Thyroid gland (tissue), 4 donors: ENCODE data around the gene SLC25A41. TPM values are rescaled to one million over a fixed set of nuclear protein-coding genes. Genes with fewer than 3 reads are reported as not detected.

Experiments used
- DNase-seq, 2 donors: peaks; one replicate each; pipeline ENCODE4 v3.0.0-alpha.2; 2019
- H3K27ac ChIP-seq, 3 donors: fragments of 200-600 bp; sonication (generic); 1 replicate in 2 of 3; 2 replicates in 1 of 3; pipeline ENCODE4 v1.5.1; 2016 to 2019; ENCODE audit warnings: mild to moderate bottlenecking in 1 of 3, moderate library complexity in 1 of 3
- H3K27me3 ChIP-seq: fragments of 200-600 bp; sonication (generic); one replicate; pipeline ENCODE4 v1.5.1; 2019
- H3K36me3 ChIP-seq, 2 donors: fragments of 200-600 bp; sonication (generic); one replicate each; pipeline ENCODE4 v1.5.1; 2016 to 2019
- H3K4me1 ChIP-seq, 2 donors: fragments of 200-600 bp; sonication (generic); one replicate each; pipeline ENCODE4 v1.5.1; 2017 to 2019
- H3K4me3 ChIP-seq, 3 donors: fragments of 200-600 bp; sonication (generic); replicated peaks in 1 of 3; 1 replicate in 2 of 3; 2 replicates in 1 of 3; pipeline ENCODE4 v1.5.1; 2016; ENCODE audit warnings: mild to moderate bottlenecking in 1 of 3
- H3K9me3 ChIP-seq: fragments of 200-600 bp; sonication (generic); one replicate; pipeline ENCODE4 v1.5.1; 2017
- CTCF ChIP-seq, 6 experiments: fragments of 200-600 bp in 3 of 6; fragments of 450-650 bp in 3 of 6; sonication (generic) in 3 of 6; IDR thresholded peaks; one replicate each; pipeline ENCODE4 v1.5.1; 2016 to 2019; ENCODE audit warnings: antibody characterized with exemption in 6 of 6, mild to moderate bottlenecking in 2 of 6, inconsistent platforms in 1 of 6, moderate library complexity in 1 of 6
- POLR2A ChIP-seq, 2 donors: fragments of 450-650 bp; IDR thresholded peaks; one replicate each; pipeline ENCODE4 v1.6.1; 2017; ENCODE audit warnings: antibody characterized with exemption in 2 of 2, mild to moderate bottlenecking in 2 of 2, moderate library complexity in 1 of 2
- WGBS, 2 donors: methylation state at CpG; one replicate each; pipeline ENCODE4 v1.1.5; 2017; 5-methylcytosine and 5-hydroxymethylcytosine counted together
- intact Hi-C: fragments of 100-400 bp; cut with DNase I; formaldehyde crosslinking; loops from one replicate; pipeline ENCODE4 v1.15.1; 2023
- total RNA-seq, 4 donors: library from RNA; depleted of rRNA; stranded (reverse); fragments of >200 nt; gene quantifications; one replicate each; pipeline ENCODE4 v1.2.3, GENCODE V29; 2016

The SLC25A41 gene
- total RNA-seq, 4 donors from 2014 or later, result 0.33 TPM; not detected in 3

- Histone ChIP-seq H3K27me3 (no peaks in the 10 kb centered on the region), H3K36me3 (peaks cover 70 to 76% of the 10 kb centered on the region in 2 donors), H3K9me3 (no peaks in the 10 kb centered on the region), H3K27ac (no peak overlapping the region), H3K4me1 (peaks cover 19 to 21% of the 10 kb centered on the region in 2 donors), H3K4me3 (no peak overlapping the region)
- intact Hi-C loops, result no loop called here
- TF ChIP-seq POLR2A (IDR thresholded peaks at IDR 0.05), result no peak
- TF ChIP-seq CTCF (IDR thresholded peaks at IDR 0.05), result no peak
- 93 to 96% methylated on average over 21 to 24 of the region's 29 CpGs for WGBS, 2 donors
- DNase-seq, result no peak
Measured at GRCh38 chr19:6416658-6417405, 16.7 kb downstream of the SLC25A41 start.

GRCh38 chr19:6415591-6416190 is 17.9 kb downstream of the SLC25A41 start:
- intact Hi-C loops, result no loop called here
- 94 to 96% methylated on average over 20 to 25 of the region's 32 CpGs for WGBS, 2 donors
- TF ChIP-seq POLR2A (IDR thresholded peaks at IDR 0.05) (no peak), CTCF (IDR thresholded peaks at IDR 0.05) (no peak)
- Histone ChIP-seq H3K4me3 (no peak overlapping the region), H3K27me3 (no peaks in the 10 kb centered on the region), H3K36me3 (peaks cover 65 to 69% of the 10 kb centered on the region in 2 donors), H3K9me3 (no peaks in the 10 kb centered on the region), H3K4me1 (peaks cover 19 to 21% of the 10 kb centered on the region in 2 donors), H3K27ac (no peak overlapping the region)
- DNase-seq, result no peak

- H3K4me3 ChIP-seq, result no peak overlapping the region
- H3K4me1 ChIP-seq, result peaks cover 19 to 21% of the 10 kb centered on the region in 2 donors
- no peak for DNase-seq
- no peaks in the 10 kb centered on the region for H3K9me3 ChIP-seq
- intact Hi-C loops, result no loop called here
- H3K36me3 ChIP-seq, result peaks cover 59 to 62% of the 10 kb centered on the region in 2 donors
- TF ChIP-seq POLR2A (IDR thresholded peaks at IDR 0.05) (no peak), CTCF (IDR thresholded peaks at IDR 0.05) (no peak)
- H3K27me3 ChIP-seq, result no peaks in the 10 kb centered on the region
- 92% methylated on average over 33 to 45 of the region's 47 CpGs for WGBS, 2 donors
- H3K27ac ChIP-seq, result no peak overlapping the region
Measured at GRCh38 chr19:6414793-6415590, 18.6 kb downstream of the SLC25A41 start.

- 68 to 73% methylated on average over 42 of the region's 42 CpGs for WGBS, 2 donors
- no peak for DNase-seq
- TF ChIP-seq CTCF (IDR thresholded peaks at IDR 0.05) (no peak), POLR2A (IDR thresholded peaks at IDR 0.05) (no peak)
- intact Hi-C loops, result no loop called here
- Histone ChIP-seq H3K27ac (peak overlapping the region; percentile 8 to 73 (median 64)), H3K4me3 (no peak overlapping the region), H3K27me3 (no peaks in the 10 kb centered on the region), H3K9me3 (no peaks in the 10 kb centered on the region), H3K36me3 (peaks cover 49 to 52% of the 10 kb centered on the region in 2 donors), H3K4me1 (peaks cover 19 to 21% of the 10 kb centered on the region in 2 donors)
Measured at GRCh38 chr19:6413721-6414643, 19.6 kb downstream of the SLC25A41 start.
